GM12891 (cell line): ENCODE data around the gene SH3BP5L.

ENCODE experiments used
- PAX5 ChIP-seq: IDR thresholded peaks from 2 replicates; pipeline ENCODE4 v1.6.1; 2011; ENCODE audit warnings: low read length, moderate library complexity, mild to moderate bottlenecking; ENCODE audit not compliant: insufficient read depth, severe bottlenecking
- POLR2A ChIP-seq: IDR thresholded peaks from 2 replicates; pipeline ENCODE4 v1.6.1; 2011; ENCODE audit warnings: low read depth, low read length, control low read depth
- POLR2AphosphoS5 ChIP-seq: IDR thresholded peaks from 2 replicates; pipeline ENCODE4 v1.6.1; 2011; ENCODE audit warnings: low read depth, low read length, control low read depth
- POU2F2 ChIP-seq: IDR thresholded peaks from 2 replicates; pipeline ENCODE4 v1.6.1; 2011; ENCODE audit warnings: low read depth, mild to moderate bottlenecking, control low read depth, low read length, moderate library complexity
- SPI1 ChIP-seq: IDR thresholded peaks from 2 replicates; pipeline ENCODE4 v1.6.1; 2011; ENCODE audit warnings: low read depth, low read length, control low read depth
- TAF1 ChIP-seq: IDR thresholded peaks from 2 replicates; pipeline ENCODE4 v1.6.1; 2011; ENCODE audit warnings: low read depth, low read length, control low read depth

- TF ChIP-seq POLR2A: no peak
- no peak for TF ChIP-seq SPI1
- no peak for TF ChIP-seq TAF1
- no peak for TF ChIP-seq POLR2AphosphoS5
- TF ChIP-seq POU2F2: no peak
- no peak for TF ChIP-seq PAX5
Observed at GRCh38 chr1:248856176-248856575, 30.5 kb upstream of the SH3BP5L start.
